Activated CD8-positive, alpha-beta T cell treated with anti-CD3 and anti-CD28 coated beads for 36 hours (primary cell): Measurements from ENCODE around the gene ZNF816. TPM values are rescaled to one million over a fixed set of nuclear protein-coding genes. Genes with fewer than 3 reads are reported as not detected.
"Not testable (repeated sequence)": the region's sequence is repeated elsewhere in the genome, so short reads cannot be mapped to it uniquely, and the experiment has no call there.

Experiments
- ATAC-seq: fragments of 200-7000 bp; cut with Tn5 transposase; one replicate; pipeline ENCODE4 v1.10.0; 2021; ENCODE audit warnings: mild to moderate bottlenecking, moderate library complexity
- CTCF ChIA-PET: fragments of 350-600 bp; sonication (Branson Sonifier 250); formaldehyde crosslinking; loops from one replicate; lab custom pipeline; 2021; ENCODE audit warnings: antibody characterized with exemption; lab: Charles Lee
- POLR2A ChIA-PET: fragments of 350-600 bp; sonication (Branson Sonifier 250); formaldehyde crosslinking; loops from one replicate; lab custom pipeline; 2021; ENCODE audit warnings: antibody characterized with exemption; lab: Charles Lee
- DNase-seq: peaks from one replicate; pipeline ENCODE4 v3.0.0-alpha.2; 2020
- H3K27ac Mint-ChIP-seq: one replicate; pipeline ENCODE4 v1.8.0; 2021; ENCODE audit warnings: mild to moderate bottlenecking, mixed read lengths
- H3K27me3 Mint-ChIP-seq: one replicate; pipeline ENCODE4 v1.8.0; 2021; ENCODE audit warnings: mixed read lengths
- H3K36me3 Mint-ChIP-seq: one replicate; pipeline ENCODE4 v1.8.0; 2021; ENCODE audit warnings: low read depth, mixed read lengths
- H3K4me1 Mint-ChIP-seq: one replicate; pipeline ENCODE4 v1.8.0; 2021; ENCODE audit warnings: low read depth, mixed read lengths
- H3K4me3 Mint-ChIP-seq: one replicate; pipeline ENCODE4 v1.8.0; 2021; ENCODE audit warnings: mild to moderate bottlenecking, moderate library complexity, mixed read lengths
- H3K9me3 Mint-ChIP-seq: one replicate; pipeline ENCODE4 v1.8.0; 2021; ENCODE audit warnings: mixed read lengths
- intact Hi-C: fragments of 100-400 bp; cut with micrococcal nuclease; formaldehyde crosslinking; loops from one replicate; pipeline ENCODE4 v1.10.0; 2022
- total RNA-seq, 2 experiments: library from RNA; stranded (reverse); gene quantifications; one replicate each; pipeline ENCODE4 v1.2.3, GENCODE V29; 2021
- TF ChIP-seq, protein P1 (sequence below): fragments of 200-600 bp; IDR thresholded peaks from one replicate; pipeline ENCODE4 v1.8.0; 2022; ENCODE audit warnings: antibody characterized with exemption, mild to moderate bottlenecking

ZNF816 gene
- total RNA-seq, 2 experiments from 2014 or later: 10.2 to 12.6 TPM

DNA sequence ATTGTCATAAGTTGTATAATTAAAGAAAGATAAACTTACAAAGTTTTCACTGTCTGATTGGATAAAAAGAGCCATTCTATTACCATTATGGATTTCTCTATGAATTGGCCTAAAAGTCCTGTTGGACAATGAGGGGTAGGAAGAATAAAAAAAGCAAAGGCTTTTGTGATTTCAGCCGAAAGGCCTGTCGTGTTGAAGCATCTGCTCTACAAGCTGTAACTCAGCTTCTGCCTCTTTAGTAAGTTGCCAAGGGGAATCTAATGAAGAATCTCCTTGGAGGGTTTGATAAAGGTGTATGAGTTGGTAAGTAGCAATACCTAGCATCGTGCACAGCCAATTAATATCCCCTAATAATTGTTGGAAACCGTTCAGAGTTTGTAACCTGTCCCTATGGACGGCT is 25.8 kb upstream of the ZNF816 start:
- H3K27ac Mint-ChIP-seq: no peak overlapping the region
- ATAC-seq (no peak), DNase-seq (no peak)
- CTCF ChIA-PET: interaction anchor here (0.6 kb wide), 1 partner anchor 304 kb away, joined by 3 read pairs; no protein-coding TSS in a partner anchor
- H3K4me1 Mint-ChIP-seq: peaks cover 9% of the 10 kb centered on the region
- H3K9me3 Mint-ChIP-seq: peaks cover 19% of the 10 kb centered on the region
- POLR2A ChIA-PET: no interaction called here
- H3K4me3 Mint-ChIP-seq: no peak overlapping the region
- no peaks in the 10 kb centered on the region for H3K27me3 Mint-ChIP-seq
- TF ChIP-seq, protein P1, sequence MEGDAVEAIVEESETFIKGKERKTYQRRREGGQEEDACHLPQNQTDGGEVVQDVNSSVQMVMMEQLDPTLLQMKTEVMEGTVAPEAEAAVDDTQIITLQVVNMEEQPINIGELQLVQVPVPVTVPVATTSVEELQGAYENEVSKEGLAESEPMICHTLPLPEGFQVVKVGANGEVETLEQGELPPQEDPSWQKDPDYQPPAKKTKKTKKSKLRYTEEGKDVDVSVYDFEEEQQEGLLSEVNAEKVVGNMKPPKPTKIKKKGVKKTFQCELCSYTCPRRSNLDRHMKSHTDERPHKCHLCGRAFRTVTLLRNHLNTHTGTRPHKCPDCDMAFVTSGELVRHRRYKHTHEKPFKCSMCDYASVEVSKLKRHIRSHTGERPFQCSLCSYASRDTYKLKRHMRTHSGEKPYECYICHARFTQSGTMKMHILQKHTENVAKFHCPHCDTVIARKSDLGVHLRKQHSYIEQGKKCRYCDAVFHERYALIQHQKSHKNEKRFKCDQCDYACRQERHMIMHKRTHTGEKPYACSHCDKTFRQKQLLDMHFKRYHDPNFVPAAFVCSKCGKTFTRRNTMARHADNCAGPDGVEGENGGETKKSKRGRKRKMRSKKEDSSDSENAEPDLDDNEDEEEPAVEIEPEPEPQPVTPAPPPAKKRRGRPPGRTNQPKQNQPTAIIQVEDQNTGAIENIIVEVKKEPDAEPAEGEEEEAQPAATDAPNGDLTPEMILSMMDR: no peak
- peaks cover 36% of the 10 kb centered on the region for H3K36me3 Mint-ChIP-seq
- intact Hi-C loops: no loop called here

DNA sequence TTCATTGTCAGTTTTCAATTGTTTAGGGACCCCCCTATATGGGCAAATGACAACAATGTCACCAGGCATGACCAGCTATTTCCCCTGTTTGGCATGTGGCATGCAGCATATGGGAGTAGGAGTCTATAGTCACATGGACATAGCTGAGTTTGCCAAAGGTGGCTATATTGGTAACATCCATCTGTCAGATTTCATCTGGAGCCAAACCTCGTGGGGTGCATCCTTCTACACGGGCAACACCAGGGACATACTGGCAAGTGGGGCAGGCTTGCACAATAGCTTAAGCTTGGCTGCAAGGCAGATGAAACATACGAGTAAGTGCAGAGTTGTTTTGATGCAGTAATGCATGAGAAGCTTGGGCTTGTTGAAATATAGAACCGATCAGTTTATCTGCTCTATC is 24.5 kb upstream of the ZNF816 start:
- Mint-ChIP-seq H3K27ac (no peak overlapping the region), H3K36me3 (peaks cover 36% of the 10 kb centered on the region), H3K4me3 (no peak overlapping the region), H3K27me3 (no peaks in the 10 kb centered on the region), H3K9me3 (peaks cover 19% of the 10 kb centered on the region), H3K4me1 (peaks cover 3% of the 10 kb centered on the region)
- TF ChIP-seq, protein P1: no peak
- intact Hi-C loops: no loop called here
- ChIA-PET CTCF (no interaction called here), POLR2A (no interaction called here)
- DNase-seq: no peak
- no peak for ATAC-seq

DNA sequence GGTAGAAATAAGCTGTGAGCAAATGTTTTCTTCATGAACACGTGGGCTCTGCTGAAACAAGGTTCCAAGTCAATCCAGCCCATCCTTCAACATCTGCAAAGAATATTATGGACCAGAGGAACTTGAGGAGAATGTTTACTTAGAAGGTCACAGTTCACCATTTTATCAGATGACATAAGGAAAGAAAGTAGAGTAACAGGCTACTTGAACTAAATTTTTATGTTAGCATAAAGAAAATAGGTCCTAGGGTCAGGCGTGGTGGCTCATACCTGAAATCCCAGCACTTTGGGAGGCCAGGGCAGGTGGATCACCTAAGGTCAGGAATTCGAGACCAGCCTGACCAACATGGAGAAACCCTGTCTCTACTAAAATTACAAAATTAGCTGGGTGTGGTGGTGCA is 20.5 kb upstream of the ZNF816 start:
- intact Hi-C loops: not testable (repeated sequence)
- peaks cover 17% of the 10 kb centered on the region for H3K9me3 Mint-ChIP-seq

DNA sequence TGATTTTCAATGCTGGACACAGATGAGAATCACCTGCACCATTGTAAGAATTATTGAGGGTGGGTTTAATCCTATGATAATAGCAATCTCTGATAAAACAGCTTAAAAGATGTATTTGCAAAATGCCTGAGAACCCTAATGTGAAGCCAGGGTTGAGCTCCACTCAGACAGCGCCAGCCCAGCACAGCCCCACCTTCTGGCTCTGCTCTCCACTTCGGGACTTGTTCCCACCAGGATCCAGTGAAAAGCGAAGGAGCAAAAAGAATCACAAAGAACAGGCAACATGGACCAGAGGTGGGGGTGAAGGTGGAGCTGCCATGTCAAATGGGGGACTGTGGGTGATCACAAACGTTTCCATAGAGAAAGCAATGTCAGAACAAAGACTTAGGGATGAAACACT is 18.6 kb upstream of the ZNF816 start:
- TF ChIP-seq, protein P1: no peak
- Mint-ChIP-seq H3K4me1 (no peaks in the 10 kb centered on the region), H3K36me3 (peaks cover 22% of the 10 kb centered on the region), H3K9me3 (peaks cover 4% of the 10 kb centered on the region), H3K27me3 (no peaks in the 10 kb centered on the region), H3K4me3 (no peak overlapping the region), H3K27ac (no peak overlapping the region)
- intact Hi-C loops: no loop called here
- DNase-seq (no peak), ATAC-seq (no peak)
- ChIA-PET CTCF (no interaction called here), POLR2A (interaction anchor here (0.6 kb wide), 1 partner anchor 57 kb away, joined by 3 read pairs; no protein-coding TSS in a partner anchor)

More for the DNA sequence above, 20.5 kb upstream of the ZNF816 start:
- H3K4me3 Mint-ChIP-seq, H3K27me3 Mint-ChIP-seq, CTCF ChIA-PET, POLR2A ChIA-PET, ATAC-seq, DNase-seq, H3K27ac Mint-ChIP-seq, H3K4me1 Mint-ChIP-seq: not testable (repeated sequence)
- H3K36me3 Mint-ChIP-seq: peaks cover 37% of the 10 kb centered on the region

DNA sequence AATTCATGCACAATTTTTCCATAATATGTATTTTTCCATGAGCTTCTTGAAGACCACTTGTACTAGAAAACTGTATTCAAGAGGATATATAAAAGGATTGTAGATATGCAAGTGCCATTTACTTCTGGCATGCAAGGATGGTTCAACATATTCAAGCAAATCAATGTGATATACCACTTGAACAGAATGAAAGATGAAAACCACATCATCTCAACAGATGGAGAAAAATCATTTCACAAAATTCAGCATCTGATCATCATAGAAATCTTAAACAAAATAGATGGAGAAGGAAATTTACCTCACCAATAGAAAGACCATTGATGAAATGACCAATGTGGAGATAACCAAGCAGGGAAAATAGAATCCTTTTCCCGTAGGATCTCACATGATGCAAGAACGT is 5.1 kb upstream of the ZNF816 start:
- Mint-ChIP-seq H3K27ac (no peak overlapping the region), H3K36me3 (peaks cover 43% of the 10 kb centered on the region), H3K4me1 (peaks cover 10% of the 10 kb centered on the region), H3K4me3 (no peak overlapping the region), H3K27me3 (no peaks in the 10 kb centered on the region), H3K9me3 (peaks cover 29% of the 10 kb centered on the region)
- CTCF ChIA-PET: no interaction called here
- ATAC-seq (no peak), DNase-seq (no peak)
- POLR2A ChIA-PET: no interaction called here
- TF ChIP-seq, protein P1: no peak
- intact Hi-C loops: no loop called here
